Nephron (organoid): ENCODE measurements around the gene CAGE1.

Source experiments
- H3K27ac Mint-ChIP-seq, 3 experiments: 2 replicates each; pipeline ENCODE4 v1.8.0; 2020; ENCODE audit warnings: mixed read lengths in 3 of 3, mild to moderate bottlenecking in 2 of 3, moderate library complexity in 1 of 3
- H3K27me3 Mint-ChIP-seq: 2 replicates; pipeline ENCODE4 v1.8.0; 2021; ENCODE audit warnings: low read depth, mild to moderate bottlenecking, moderate library complexity, mixed read lengths
- H3K36me3 Mint-ChIP-seq: 2 replicates; pipeline ENCODE4 v1.8.0; 2020; ENCODE audit warnings: low read depth, mixed read lengths
- H3K4me1 Mint-ChIP-seq: 2 replicates; pipeline ENCODE4 v1.8.0; 2020; ENCODE audit warnings: mixed read lengths
- H3K4me3 Mint-ChIP-seq, 3 experiments: 2 replicates each; pipeline ENCODE4 v1.8.0; 2020; ENCODE audit warnings: mild to moderate bottlenecking in 3 of 3, mixed read lengths in 3 of 3, moderate library complexity in 2 of 3
- H3K9me3 Mint-ChIP-seq: 2 replicates; pipeline ENCODE4 v1.8.0; 2020; ENCODE audit warnings: mixed read lengths
- CTCF ChIP-seq, 3 experiments: fragments of 200-600 bp; sonication (generic); IDR thresholded peaks; one replicate each; pipeline ENCODE4 v1.5.0; 2021; ENCODE audit warnings: antibody characterized with exemption in 3 of 3; ENCODE audit not compliant: unreplicated experiment in 3 of 3

Gene CAGE1

GRCh38 chr6:7406743-7407142 is 17.2 kb upstream of the CAGE1 start:
- no peaks in the 10 kb centered on the region for H3K4me1 Mint-ChIP-seq
- no peak for TF ChIP-seq CTCF (IDR thresholded peaks at IDR 0.05; ENCODE audit: unreplicated experiment in 3 of 3)
- no peaks in the 10 kb centered on the region for H3K9me3 Mint-ChIP-seq
- peaks cover 72% of the 10 kb centered on the region for H3K36me3 Mint-ChIP-seq
- no peaks in the 10 kb centered on the region for H3K27me3 Mint-ChIP-seq
- H3K27ac Mint-ChIP-seq, result no peak overlapping the region
- no peak overlapping the region for H3K4me3 Mint-ChIP-seq

GRCh38 chr6:7404546-7404945 is 15.0 kb upstream of the CAGE1 start:
- Mint-ChIP-seq H3K27ac (no peak overlapping the region), H3K36me3 (peaks cover 68% of the 10 kb centered on the region), H3K27me3 (no peaks in the 10 kb centered on the region), H3K4me1 (no peaks in the 10 kb centered on the region), H3K4me3 (no peak overlapping the region), H3K9me3 (no peaks in the 10 kb centered on the region)
- TF ChIP-seq CTCF (IDR thresholded peaks at IDR 0.05; ENCODE audit: unreplicated experiment in 3 of 3), result no peak

GRCh38 chr6:7402716-7403115 is 13.2 kb upstream of the CAGE1 start:
- no peak overlapping the region for H3K4me3 Mint-ChIP-seq
- no peak overlapping the region for H3K27ac Mint-ChIP-seq
- no peak for TF ChIP-seq CTCF (IDR thresholded peaks at IDR 0.05; ENCODE audit: unreplicated experiment in 3 of 3)
- peaks cover 71% of the 10 kb centered on the region for H3K36me3 Mint-ChIP-seq
- H3K27me3 Mint-ChIP-seq, result no peaks in the 10 kb centered on the region
- no peaks in the 10 kb centered on the region for H3K4me1 Mint-ChIP-seq
- H3K9me3 Mint-ChIP-seq, result no peaks in the 10 kb centered on the region

GRCh38 chr6:7401075-7401474 is 11.5 kb upstream of the CAGE1 start:
- Mint-ChIP-seq H3K9me3 (no peaks in the 10 kb centered on the region), H3K4me1 (no peaks in the 10 kb centered on the region)

GRCh38 chr6:7392402-7392801 is 2.9 kb upstream of the CAGE1 start:
- TF ChIP-seq CTCF (IDR thresholded peaks at IDR 0.05; ENCODE audit: unreplicated experiment in 3 of 3), result no peak
- Mint-ChIP-seq H3K9me3 (no peaks in the 10 kb centered on the region), H3K4me3 (peak overlapping the region; percentile 54 to 96 (median 90)), H3K27me3 (no peaks in the 10 kb centered on the region), H3K4me1 (peaks cover 41% of the 10 kb centered on the region), H3K36me3 (peaks cover 22% of the 10 kb centered on the region), H3K27ac (no peak overlapping the region)

More at GRCh38 chr6:7401075-7401474, 11.5 kb upstream of the CAGE1 start:
- Mint-ChIP-seq H3K36me3 (peaks cover 60% of the 10 kb centered on the region), H3K4me3 (no peak overlapping the region), H3K27ac (peak overlapping the region in 1 of 3 experiments; percentile 80), H3K27me3 (no peaks in the 10 kb centered on the region)
- TF ChIP-seq CTCF (IDR thresholded peaks at IDR 0.05; ENCODE audit: unreplicated experiment in 3 of 3), result no peak

GRCh38 chr6:7391151-7391550 is 1.6 kb upstream of the CAGE1 start:
- peak overlapping the region; percentile 90 to 96 (median 95) for H3K4me3 Mint-ChIP-seq
- TF ChIP-seq CTCF (IDR thresholded peaks at IDR 0.05; ENCODE audit: unreplicated experiment in 3 of 3), result no peak
- H3K4me1 Mint-ChIP-seq, result peaks cover 41% of the 10 kb centered on the region
- no peaks in the 10 kb centered on the region for H3K9me3 Mint-ChIP-seq
- H3K36me3 Mint-ChIP-seq, result peaks cover 21% of the 10 kb centered on the region
- no peak overlapping the region for H3K27ac Mint-ChIP-seq
- no peaks in the 10 kb centered on the region for H3K27me3 Mint-ChIP-seq
